Kidney (tissue), 14 donors: ENCODE data around the gene CNGA3. TPM values are rescaled to one million over a fixed set of nuclear protein-coding genes. Genes with fewer than 3 reads are reported as not detected.

Source experiments
- DNase-seq, 5 donors: peaks; one replicate each; pipeline ENCODE4 v3.0.0-alpha.2; 2013 to 2020
- FAIRE-seq: peaks from 2 replicates; lab custom pipeline; 2012; peaks lifted over from hg19 to GRCh38; lab: Jason Lieb, UNC
- H3K27ac ChIP-seq, 2 donors: one replicate each; pipeline ENCODE4 v1.7.0; 2013; ENCODE audit warnings: low read depth in 2 of 2, low read length in 2 of 2, inconsistent platforms in 1 of 2
- H3K27me3 ChIP-seq: one replicate; pipeline ENCODE4 v1.7.1; 2013; ENCODE audit warnings: low read length, inconsistent platforms; ENCODE audit not compliant: control insufficient read depth, insufficient read depth
- H3K36me3 ChIP-seq, 3 donors: one replicate each; pipeline versions ENCODE4 v1.7.0 to v1.7.1; 2013; ENCODE audit warnings: low read length in 3 of 3, control low read depth in 1 of 3, inconsistent platforms in 1 of 3; ENCODE audit not compliant: insufficient read depth in 3 of 3, control insufficient read depth in 2 of 3
- H3K4me1 ChIP-seq, 3 donors: one replicate each; pipeline versions ENCODE4 v1.7.0 to v1.7.1; 2013; ENCODE audit warnings: low read length in 3 of 3, inconsistent platforms in 1 of 3, low read depth in 1 of 3; ENCODE audit not compliant: control insufficient read depth in 2 of 3, insufficient read depth in 2 of 3
- H3K4me3 ChIP-seq, 3 donors: one replicate each; pipeline versions ENCODE4 v1.7.0 to v1.8.1; 2013; ENCODE audit warnings: low read length in 3 of 3, control low read depth in 1 of 3, inconsistent platforms in 1 of 3
- H3K9ac ChIP-seq, 3 donors: one replicate each; pipeline versions ENCODE4 v1.7.0 to v1.7.1; 2013; ENCODE audit warnings: low read length in 3 of 3, control low read depth in 1 of 3, inconsistent platforms in 1 of 3
- H3K9me3 ChIP-seq, 3 donors: one replicate each; pipeline versions ENCODE4 v1.7.0 to v1.7.1; 2013; ENCODE audit warnings: low read length in 3 of 3, control low read depth in 1 of 3, inconsistent platforms in 1 of 3; ENCODE audit not compliant: control insufficient read depth in 2 of 3, insufficient read depth in 1 of 3
- intact Hi-C: fragments of 100-400 bp; cut with DNase I; formaldehyde crosslinking; loops from one replicate; pipeline ENCODE4 v1.11.1; 2022
- polyA plus RNA-seq: library from polyadenylated mRNA; stranded (reverse); fragments of 350-450 nt; fragmentation: Illumina TruSeq; extraction: RNeasy Lipid Tissue Mini Kit (QIAGEN cat#74804); gene quantifications from one replicate; pipeline ENCODE4 v1.2.3, GENCODE V29; 2014; ENCODE audit warnings: low read depth, low replicate concordance; ENCODE audit not compliant: insufficient read depth
- total RNA-seq: library from RNA; stranded (reverse); fragmentation: NEBNext Ultra II Directional; extraction: Animal tissue kit (Norgen Biotek cat#: 25700); gene quantifications from one replicate; pipeline ENCODE4 v1.2.1, GENCODE V29; 2021
- TF ChIP-seq, protein P1 (sequence below): IDR thresholded peaks from 3 replicates; pipeline ENCODE4 v1.5.1; 2012; ENCODE audit warnings: mild to moderate bottlenecking, moderate library complexity, borderline replicate concordance; ENCODE audit not compliant: insufficient read depth; ENCODE audit errors: extremely low read depth
- donor health status: control.
- donor health status: control.
- donor health status: control.
- donor health status: control.
- donor health status: control.
- donor health status: DM: yes; HTN: yes; CAD: no.
- donor health status: Normal renal cell carcinoma (clear cell type).

The CNGA3 gene
- total and polyA plus RNA-seq, 2 donors from 2014 or later = not detected

- Histone ChIP-seq H3K27ac (no peak overlapping the region), H3K9ac (no peak overlapping the region), H3K27me3 (no peaks in the 10 kb centered on the region), H3K4me3 (no peak overlapping the region), H3K9me3 (no peaks in the 10 kb centered on the region), H3K36me3 (no peaks in the 10 kb centered on the region), H3K4me1 (peaks cover 0 to 6% (median 0%) of the 10 kb centered on the region in 3 donors)
- intact Hi-C loops = no loop called here
- FAIRE-seq (no peak), DNase-seq (no peak)
- TF ChIP-seq, protein P1, sequence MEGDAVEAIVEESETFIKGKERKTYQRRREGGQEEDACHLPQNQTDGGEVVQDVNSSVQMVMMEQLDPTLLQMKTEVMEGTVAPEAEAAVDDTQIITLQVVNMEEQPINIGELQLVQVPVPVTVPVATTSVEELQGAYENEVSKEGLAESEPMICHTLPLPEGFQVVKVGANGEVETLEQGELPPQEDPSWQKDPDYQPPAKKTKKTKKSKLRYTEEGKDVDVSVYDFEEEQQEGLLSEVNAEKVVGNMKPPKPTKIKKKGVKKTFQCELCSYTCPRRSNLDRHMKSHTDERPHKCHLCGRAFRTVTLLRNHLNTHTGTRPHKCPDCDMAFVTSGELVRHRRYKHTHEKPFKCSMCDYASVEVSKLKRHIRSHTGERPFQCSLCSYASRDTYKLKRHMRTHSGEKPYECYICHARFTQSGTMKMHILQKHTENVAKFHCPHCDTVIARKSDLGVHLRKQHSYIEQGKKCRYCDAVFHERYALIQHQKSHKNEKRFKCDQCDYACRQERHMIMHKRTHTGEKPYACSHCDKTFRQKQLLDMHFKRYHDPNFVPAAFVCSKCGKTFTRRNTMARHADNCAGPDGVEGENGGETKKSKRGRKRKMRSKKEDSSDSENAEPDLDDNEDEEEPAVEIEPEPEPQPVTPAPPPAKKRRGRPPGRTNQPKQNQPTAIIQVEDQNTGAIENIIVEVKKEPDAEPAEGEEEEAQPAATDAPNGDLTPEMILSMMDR = no peak
Measured at GRCh38 chr2:98378196-98378595, 31.9 kb downstream of the CNGA3 start.

- no peaks in the 10 kb centered on the region for H3K36me3 ChIP-seq
- intact Hi-C loops = no loop called here
Measured at GRCh38 chr2:98378901-98379300, 32.6 kb downstream of the CNGA3 start.

GRCh38 chr2:98379311-98380202, 33.3 kb downstream of the CNGA3 start:
- no peak for FAIRE-seq
- H3K4me1 ChIP-seq = peaks cover 0 to 4% (median 0%) of the 10 kb centered on the region in 3 donors
- no peak for DNase-seq
- no peak overlapping the region for H3K27ac ChIP-seq
- TF ChIP-seq, protein P1 = no peak
- intact Hi-C loops = loop anchor here (10.0 kb wide), 1 partner anchor 575 kb away; no protein-coding TSS in a partner anchor
- no peaks in the 10 kb centered on the region for H3K27me3 ChIP-seq
- no peaks in the 10 kb centered on the region for H3K9me3 ChIP-seq
- H3K4me3 ChIP-seq = no peak overlapping the region
- H3K36me3 ChIP-seq = no peaks in the 10 kb centered on the region
- H3K9ac ChIP-seq = no peak overlapping the region

More at GRCh38 chr2:98378901-98379300, 32.6 kb downstream of the CNGA3 start:
- no peaks in the 10 kb centered on the region for H3K27me3 ChIP-seq
- FAIRE-seq = no peak
- DNase-seq = no peak
- H3K9me3 ChIP-seq = no peaks in the 10 kb centered on the region
- no peak overlapping the region for H3K9ac ChIP-seq
- no peak overlapping the region for H3K4me3 ChIP-seq
- H3K27ac ChIP-seq = no peak overlapping the region
- TF ChIP-seq, protein P1 = no peak
- peaks cover 0 to 6% (median 0%) of the 10 kb centered on the region in 3 donors for H3K4me1 ChIP-seq
